Measurements from ENCODE around the gene SYMPK.
"Not testable (repeated sequence)": the region's sequence is repeated elsewhere in the genome, so short reads cannot be mapped to it uniquely, and the experiment has no call there.

SYMPK gene

DNA sequence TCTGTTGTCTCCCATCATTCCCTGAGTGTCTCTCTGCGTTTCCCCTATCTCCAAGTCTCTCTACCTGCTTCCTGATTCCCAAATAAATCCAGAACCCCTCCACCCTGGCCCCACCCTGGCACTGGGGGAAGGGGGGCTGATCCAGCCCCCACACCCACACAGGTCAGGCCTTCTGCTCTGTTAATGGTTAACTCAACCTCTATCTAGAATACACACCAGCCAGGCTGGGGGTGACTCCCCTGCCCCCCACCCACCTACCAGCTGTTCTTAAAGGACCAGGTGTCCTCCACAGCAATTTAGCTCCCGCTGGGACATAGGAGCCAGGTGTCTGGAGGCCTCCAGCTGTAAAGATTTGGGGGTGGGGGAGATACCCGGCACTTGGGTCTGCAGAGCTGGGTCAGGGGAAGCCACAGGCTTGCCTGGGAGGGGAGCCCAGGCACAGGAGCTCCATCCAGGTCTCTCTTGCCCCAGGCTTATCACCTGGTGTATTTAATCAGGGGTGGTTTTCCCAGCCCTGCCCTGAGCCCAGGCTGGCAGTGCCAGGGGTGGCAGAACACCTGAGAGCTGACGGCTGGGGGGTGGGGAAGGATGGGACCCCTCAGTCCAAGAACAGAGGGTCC is 19.1 kb upstream of the SYMPK start:
- no peak overlapping the region for H3K27ac Mint-ChIP-seq
- no peaks in the 10 kb centered on the region for H3K9me3 Mint-ChIP-seq
- peaks cover 11% of the 10 kb centered on the region for H3K36me3 Mint-ChIP-seq (ENCODE audit: low read depth)
- peaks cover 48% of the 10 kb centered on the region for H3K27me3 Mint-ChIP-seq
- intact Hi-C loops (cut with micrococcal nuclease): loop anchor here (5.0 kb wide), 1 partner anchor 65 kb away; the partner anchor contains the start of gene RSPH6A
- H3K4me3 Mint-ChIP-seq: no peak overlapping the region
- peaks cover 30% of the 10 kb centered on the region for H3K4me1 Mint-ChIP-seq (ENCODE audit: low read depth)

DNA sequence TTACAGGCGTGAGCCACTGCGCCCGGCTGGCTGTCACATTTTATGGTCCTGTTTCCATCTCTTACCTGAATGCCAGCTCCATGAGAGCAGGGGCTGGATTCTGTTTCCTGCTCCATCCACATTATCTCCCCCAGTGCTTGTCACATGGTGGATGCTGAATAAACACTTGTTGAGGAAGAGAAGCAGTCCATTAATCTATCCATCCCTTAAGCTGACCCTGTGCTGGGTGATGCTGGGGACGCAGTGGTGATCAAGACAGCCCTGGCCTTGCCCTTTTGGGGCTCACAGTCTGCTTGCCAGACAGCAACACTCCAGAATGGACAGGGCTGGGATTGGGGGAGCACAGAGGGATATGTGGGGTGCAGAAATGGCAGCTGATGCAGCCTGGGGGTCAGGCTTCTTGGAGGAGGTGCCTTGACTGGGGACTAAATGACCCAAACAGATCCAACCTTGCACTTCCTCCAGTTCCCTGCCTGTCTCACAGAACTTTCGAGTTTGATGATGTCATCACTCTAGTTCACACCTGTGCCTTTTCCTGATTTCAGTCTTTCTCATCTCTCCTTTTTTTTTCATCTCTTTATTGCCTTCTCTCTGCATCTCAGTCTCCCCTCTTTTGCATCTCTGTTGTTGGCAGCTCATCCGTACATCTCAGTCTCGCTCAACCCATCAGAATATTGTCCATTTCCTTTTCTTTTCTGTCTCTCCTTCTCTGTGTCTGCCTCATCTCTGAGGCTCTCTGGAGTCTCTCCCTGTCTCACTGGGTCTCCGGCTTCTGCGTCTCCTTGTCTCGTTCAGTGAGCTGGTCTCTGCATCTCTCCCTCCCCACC is 18.3 kb upstream of the SYMPK start:
- Mint-ChIP-seq H3K27ac (no peak overlapping the region), H3K27me3 (peaks cover 55% of the 10 kb centered on the region), H3K4me1 (ENCODE audit: low read depth) (peaks cover 30% of the 10 kb centered on the region), H3K36me3 (ENCODE audit: low read depth) (peaks cover 5% of the 10 kb centered on the region), H3K9me3 (no peaks in the 10 kb centered on the region), H3K4me3 (no peak overlapping the region)
- intact Hi-C loops (cut with micrococcal nuclease): loop anchor here (5.0 kb wide), 1 partner anchor 64 kb away; the partner anchor contains the start of gene RSPH6A

DNA sequence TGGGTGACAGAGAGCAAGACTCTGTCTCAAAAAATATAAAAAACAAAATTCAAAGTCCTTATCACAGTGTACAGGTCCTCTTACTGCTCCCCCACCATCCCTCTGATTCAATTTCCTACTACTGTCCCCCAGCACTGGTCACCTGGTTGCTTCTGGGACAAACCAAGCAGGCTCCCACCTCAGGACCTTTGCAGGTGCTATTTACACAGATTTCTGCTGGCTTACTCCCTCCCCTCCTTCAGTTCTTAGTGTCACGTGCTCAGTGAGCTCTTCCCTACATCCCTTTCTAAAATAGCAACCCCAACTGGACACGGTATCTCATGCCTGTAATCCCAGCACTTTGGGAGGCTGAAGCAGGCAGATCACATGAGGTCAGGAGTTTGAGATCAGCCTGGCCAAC is 17.0 kb upstream of the SYMPK start:
- H3K27ac Mint-ChIP-seq: no peak overlapping the region
- no peaks in the 10 kb centered on the region for H3K36me3 Mint-ChIP-seq (ENCODE audit: low read depth)
- H3K27me3 Mint-ChIP-seq: peaks cover 68% of the 10 kb centered on the region
- no peaks in the 10 kb centered on the region for H3K9me3 Mint-ChIP-seq
- H3K4me1 Mint-ChIP-seq (ENCODE audit: low read depth): peaks cover 29% of the 10 kb centered on the region
- H3K4me3 Mint-ChIP-seq: no peak overlapping the region
- intact Hi-C loops (cut with micrococcal nuclease): loop anchor here (5.0 kb wide), 1 partner anchor 63 kb away; the partner anchor contains the start of gene RSPH6A

DNA sequence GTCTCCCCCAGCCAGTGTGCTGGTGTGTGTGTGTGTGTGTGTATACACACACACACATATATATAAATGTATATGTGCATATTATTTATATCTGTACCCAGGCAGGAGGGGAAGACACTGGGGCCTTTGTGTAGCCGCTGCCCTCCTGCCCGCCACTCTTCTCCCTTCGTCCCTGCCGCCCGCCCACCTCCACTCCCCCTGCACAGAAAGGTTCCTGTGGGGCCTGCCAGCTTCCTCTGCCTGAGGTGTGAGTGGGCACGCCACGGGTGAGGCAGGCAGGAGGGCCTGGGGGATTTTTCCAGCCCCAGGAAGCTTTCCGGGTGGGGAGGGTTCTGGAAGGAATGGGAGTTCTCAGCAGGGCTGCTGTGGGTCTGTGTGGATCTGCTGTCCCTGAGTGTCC is 16.1 kb upstream of the SYMPK start:
- Mint-ChIP-seq H3K36me3 (ENCODE audit: low read depth) (no peaks in the 10 kb centered on the region), H3K4me3 (no peak overlapping the region), H3K27ac (no peak overlapping the region), H3K9me3 (no peaks in the 10 kb centered on the region), H3K4me1 (ENCODE audit: low read depth) (peaks cover 25% of the 10 kb centered on the region), H3K27me3 (peaks cover 77% of the 10 kb centered on the region)
- intact Hi-C loops (cut with micrococcal nuclease): no loop called here

DNA sequence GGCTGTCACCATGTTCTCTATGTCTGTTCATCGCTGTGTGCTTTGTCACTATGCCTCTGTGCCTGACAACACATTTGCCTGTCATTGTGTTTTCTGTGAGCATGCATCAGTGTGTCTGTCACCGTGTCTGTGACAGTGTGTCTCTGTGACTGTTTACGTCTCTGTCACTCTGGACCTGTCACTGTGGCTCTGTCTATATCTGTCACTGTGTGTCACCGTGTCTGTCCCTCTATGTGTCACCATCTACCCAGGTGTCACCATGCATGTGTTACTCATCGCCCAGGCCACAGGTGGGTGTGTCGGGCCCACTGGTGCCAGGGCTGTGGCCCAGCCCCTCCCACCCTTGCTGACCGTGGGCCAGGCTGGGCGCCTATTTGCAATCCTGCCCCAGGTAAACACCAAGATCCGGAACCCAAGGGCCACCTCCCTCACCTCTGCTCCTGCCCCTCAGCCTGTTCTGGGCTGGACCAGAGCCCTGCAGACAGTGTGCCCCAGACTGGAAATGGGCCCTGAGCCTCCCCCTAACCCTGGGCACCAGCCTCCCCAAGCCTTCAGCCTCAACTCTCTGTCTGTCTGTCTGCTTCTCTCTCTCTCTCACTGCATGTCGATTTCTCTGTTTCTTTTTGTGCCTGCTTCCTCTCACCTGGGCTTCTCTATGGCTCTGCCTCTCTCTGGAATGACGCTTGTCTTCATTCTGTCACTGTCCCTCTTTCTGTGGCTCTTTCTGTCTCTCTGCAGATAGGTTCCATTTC is 15.3 kb upstream of the SYMPK start:
- Mint-ChIP-seq H3K36me3 (ENCODE audit: low read depth) (no peaks in the 10 kb centered on the region), H3K9me3 (no peaks in the 10 kb centered on the region), H3K27me3 (peaks cover 84% of the 10 kb centered on the region), H3K4me1 (ENCODE audit: low read depth) (peaks cover 17% of the 10 kb centered on the region), H3K27ac (no peak overlapping the region), H3K4me3 (no peak overlapping the region)
- intact Hi-C loops (cut with micrococcal nuclease): no loop called here

- Mint-ChIP-seq H3K27me3 (peaks cover 79% of the 10 kb centered on the region), H3K4me1 (ENCODE audit: low read depth) (peaks cover 14% of the 10 kb centered on the region), H3K4me3 (no peak overlapping the region), H3K27ac (no peak overlapping the region), H3K9me3 (no peaks in the 10 kb centered on the region), H3K36me3 (ENCODE audit: low read depth) (no peaks in the 10 kb centered on the region)
- intact Hi-C loops (cut with micrococcal nuclease): no loop called here
Observed at GRCh38 chr19:45876411-45877197, 13.7 kb upstream of the SYMPK start.

GRCh38 chr19:45876161-45876410 is 13.1 kb upstream of the SYMPK start:
- Mint-ChIP-seq H3K27me3 (peaks cover 80% of the 10 kb centered on the region), H3K36me3 (ENCODE audit: low read depth) (no peaks in the 10 kb centered on the region), H3K4me3 (no peak overlapping the region), H3K27ac (no peak overlapping the region), H3K9me3 (no peaks in the 10 kb centered on the region), H3K4me1 (ENCODE audit: low read depth) (peaks cover 14% of the 10 kb centered on the region)
- intact Hi-C loops (cut with micrococcal nuclease): no loop called here

GRCh38 chr19:45874620-45874966 is 11.6 kb upstream of the SYMPK start:
- Mint-ChIP-seq H3K4me3 (no peak overlapping the region), H3K27me3 (peaks cover 73% of the 10 kb centered on the region), H3K4me1 (ENCODE audit: low read depth) (peaks cover 14% of the 10 kb centered on the region), H3K27ac (no peak overlapping the region), H3K36me3 (ENCODE audit: low read depth) (no peaks in the 10 kb centered on the region), H3K9me3 (no peaks in the 10 kb centered on the region)
- intact Hi-C loops (cut with micrococcal nuclease): no loop called here

DNA sequence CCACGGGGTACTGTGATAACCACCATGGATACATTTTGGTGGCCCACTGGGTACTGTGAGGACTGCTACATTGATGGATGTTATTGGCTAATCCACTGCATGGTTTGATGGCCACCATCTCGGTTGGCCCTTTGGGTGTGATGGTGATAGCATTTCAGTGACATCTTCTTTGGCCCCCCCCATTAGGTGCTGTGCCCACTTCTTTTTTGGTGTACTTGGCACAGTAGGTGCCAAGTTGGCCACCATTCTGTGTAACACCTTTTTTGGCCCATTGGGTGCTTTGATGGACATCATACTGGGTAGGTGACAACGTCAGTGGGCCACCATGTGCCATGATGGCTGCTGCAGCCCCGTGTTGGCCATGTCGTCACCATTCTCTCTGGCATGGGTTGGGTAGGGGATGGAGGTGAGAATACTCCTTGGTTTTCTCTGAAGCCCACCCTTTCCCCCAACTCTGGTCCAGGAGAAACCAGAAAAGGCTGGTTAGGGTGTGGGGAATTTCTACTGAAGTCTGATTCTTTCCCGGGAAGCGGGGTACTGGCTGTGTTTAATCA is 10.3 kb upstream of the SYMPK start:
- H3K27me3 Mint-ChIP-seq: peaks cover 63% of the 10 kb centered on the region
- intact Hi-C loops (cut with micrococcal nuclease): no loop called here
- H3K9me3 Mint-ChIP-seq: no peaks in the 10 kb centered on the region

DNA sequence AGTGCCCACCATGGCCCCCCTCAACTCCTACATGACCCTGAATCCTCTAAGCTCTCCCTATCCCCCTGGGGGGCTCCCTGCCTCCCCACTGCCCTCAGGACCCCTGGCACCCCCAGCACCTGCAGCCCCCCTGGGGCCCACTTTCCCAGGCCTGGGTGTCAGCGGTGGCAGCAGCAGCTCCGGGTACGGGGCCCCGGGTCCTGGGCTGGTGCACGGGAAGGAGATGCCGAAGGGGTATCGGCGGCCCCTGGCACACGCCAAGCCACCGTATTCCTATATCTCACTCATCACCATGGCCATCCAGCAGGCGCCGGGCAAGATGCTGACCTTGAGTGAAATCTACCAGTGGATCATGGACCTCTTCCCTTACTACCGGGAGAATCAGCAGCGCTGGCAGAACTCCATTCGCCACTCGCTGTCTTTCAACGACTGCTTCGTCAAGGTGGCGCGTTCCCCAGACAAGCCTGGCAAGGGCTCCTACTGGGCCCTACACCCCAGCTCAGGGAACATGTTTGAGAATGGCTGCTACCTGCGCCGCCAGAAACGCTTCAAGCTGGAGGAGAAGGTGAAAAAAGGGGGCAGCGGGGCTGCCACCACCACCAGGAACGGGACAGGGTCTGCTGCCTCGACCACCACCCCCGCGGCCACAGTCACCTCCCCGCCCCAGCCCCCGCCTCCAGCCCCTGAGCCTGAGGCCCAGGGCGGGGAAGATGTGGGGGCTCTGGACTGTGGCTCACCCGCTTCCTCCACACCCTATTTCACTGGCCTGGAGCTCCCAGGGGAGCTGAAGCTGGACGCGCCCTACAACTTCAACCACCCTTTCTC is 9.4 kb upstream of the SYMPK start:
- intact Hi-C loops (cut with micrococcal nuclease): no loop called here
- Mint-ChIP-seq H3K36me3 (ENCODE audit: low read depth) (no peaks in the 10 kb centered on the region), H3K27ac (no peak overlapping the region), H3K27me3 (peaks cover 63% of the 10 kb centered on the region), H3K4me1 (ENCODE audit: low read depth) (peaks cover 14% of the 10 kb centered on the region), H3K9me3 (no peaks in the 10 kb centered on the region), H3K4me3 (no peak overlapping the region)

More for the DNA sequence above, 10.3 kb upstream of the SYMPK start:
- Mint-ChIP-seq H3K27ac (no peak overlapping the region), H3K36me3 (ENCODE audit: low read depth) (no peaks in the 10 kb centered on the region), H3K4me3 (no peak overlapping the region), H3K4me1 (ENCODE audit: low read depth) (peaks cover 14% of the 10 kb centered on the region)

- intact Hi-C loops (cut with micrococcal nuclease): no loop called here
- Mint-ChIP-seq H3K27ac (no peak overlapping the region), H3K36me3 (ENCODE audit: low read depth) (no peaks in the 10 kb centered on the region), H3K27me3 (peaks cover 62% of the 10 kb centered on the region), H3K4me1 (ENCODE audit: low read depth) (peaks cover under 1% of the 10 kb centered on the region), H3K4me3 (no peak overlapping the region), H3K9me3 (no peaks in the 10 kb centered on the region)
Observed at GRCh38 chr19:45870798-45871197, 7.9 kb upstream of the SYMPK start.

- peaks cover 61% of the 10 kb centered on the region for H3K27me3 Mint-ChIP-seq
- H3K36me3 Mint-ChIP-seq (ENCODE audit: low read depth): peaks cover 10% of the 10 kb centered on the region
- H3K9me3 Mint-ChIP-seq; H3K27ac Mint-ChIP-seq; intact Hi-C loops (cut with micrococcal nuclease); H3K4me3 Mint-ChIP-seq: not testable (repeated sequence)
- H3K4me1 Mint-ChIP-seq (ENCODE audit: low read depth): peaks cover 19% of the 10 kb centered on the region
Observed at GRCh38 chr19:45867241-45867640, 4.3 kb upstream of the SYMPK start.
